ENCODE data around the gene FBXL7. TPM values are rescaled to one million over a fixed set of nuclear protein-coding genes. Genes with fewer than 3 reads are reported as not detected.
"Not testable (repeated sequence)": the region's sequence is repeated elsewhere in the genome, so short reads cannot be mapped to it uniquely, and the experiment has no call there.

Gene FBXL7
- total and polyA plus RNA-seq, 2 donors (not counting 3 experiments of a cell fraction or from before 2014, with no cell fraction given) = 23.5 to 32.2 TPM

GRCh38 chr5:15864536-15865215 is 364.7 kb downstream of the FBXL7 start:
- no TSS peak for BruUV-seq (replicated peaks)

DNA sequence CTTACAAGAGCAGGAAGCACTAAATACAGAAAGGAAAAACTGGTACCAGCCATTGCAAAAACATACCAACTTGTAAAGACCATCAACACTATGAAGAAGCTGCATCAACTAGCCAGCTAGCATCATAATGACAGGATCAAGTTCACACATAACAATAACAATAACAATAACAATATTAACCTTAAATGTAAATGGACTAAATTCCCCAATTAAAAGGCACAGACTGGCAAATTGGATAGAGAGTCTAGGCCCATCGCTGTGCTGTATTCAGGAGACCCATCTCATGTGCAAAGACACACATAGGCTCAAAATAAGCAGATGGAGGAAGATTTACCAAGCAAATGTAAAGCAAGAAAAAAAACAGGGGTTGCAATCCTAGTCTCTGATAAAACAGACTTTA is 372.3 kb downstream of the FBXL7 start:
- H3K4me3 ChIP-seq (replicated peaks in 1 of 3; ENCODE audit: insufficient read depth in 1 of 3, low read depth in 1 of 3, low read length in 3 of 3); DNase-seq (ENCODE audit: low read depth, low spot score); H3K36me3 ChIP-seq (ENCODE audit: control insufficient read depth in 2 of 2, extremely low read depth in 1 of 2, insufficient read depth in 2 of 2, low read length in 2 of 2); H3K9ac ChIP-seq (replicated peaks; ENCODE audit: extremely low read depth, insufficient read depth, low read length); H3K4me1 ChIP-seq (ENCODE audit: control insufficient read depth, extremely low read depth, insufficient read depth, low read length); H3K79me2 ChIP-seq (ENCODE audit: control insufficient read depth, insufficient read depth, low read length); H2AFZ ChIP-seq (ENCODE audit: low read depth, low read length); H3K9me3 ChIP-seq (replicated peaks; ENCODE audit: control insufficient read depth, insufficient read depth, low read length); dilution Hi-C loops (cut with MboI; ENCODE audit: extremely low pct_ligation_motif_present, low sequenced_read_pairs); BruUV-seq (replicated peaks); H3K27ac ChIP-seq (ENCODE audit: insufficient read depth, low read depth, low read length); H3K9me1 ChIP-seq (replicated peaks; ENCODE audit: control insufficient read depth, extremely low read depth, insufficient read depth, low read length); POLR2A ChIA-PET; FAIRE-seq; H3K27me3 ChIP-seq (ENCODE audit: control insufficient read depth in 2 of 2, insufficient read depth in 2 of 2, low read length in 2 of 2); CTCF ChIA-PET; intact Hi-C loops (cut with micrococcal nuclease); H3K4me2 ChIP-seq (ENCODE audit: insufficient read depth, low read length); H4K20me1 ChIP-seq (replicated peaks; ENCODE audit: control insufficient read depth, extremely low read depth, insufficient read depth, low read length): not testable (repeated sequence)

More at GRCh38 chr5:15864536-15865215, 364.7 kb downstream of the FBXL7 start:
- Histone ChIP-seq H3K79me2 (ENCODE audit: control insufficient read depth, insufficient read depth, low read length) (no peaks in the 10 kb centered on the region), H3K9ac (replicated peaks; ENCODE audit: extremely low read depth, insufficient read depth, low read length) (no peak overlapping the region), H3K4me2 (ENCODE audit: insufficient read depth, low read length) (no peak overlapping the region), H3K27ac (ENCODE audit: insufficient read depth, low read depth, low read length) (no peak overlapping the region), H3K4me3 (replicated peaks in 1 of 3; ENCODE audit: insufficient read depth in 1 of 3, low read depth in 1 of 3, low read length in 3 of 3) (no peak overlapping the region), H3K4me1 (ENCODE audit: control insufficient read depth, extremely low read depth, insufficient read depth, low read length) (no peaks in the 10 kb centered on the region), H3K9me3 (replicated peaks; ENCODE audit: control insufficient read depth, insufficient read depth, low read length) (no peaks in the 10 kb centered on the region), H3K9me1 (replicated peaks; ENCODE audit: control insufficient read depth, extremely low read depth, insufficient read depth, low read length) (no peaks in the 10 kb centered on the region), H2AFZ (ENCODE audit: low read depth, low read length) (no peak overlapping the region), H3K36me3 (ENCODE audit: control insufficient read depth in 2 of 2, extremely low read depth in 1 of 2, insufficient read depth in 2 of 2, low read length in 2 of 2) (no peaks in the 10 kb centered on the region), H3K27me3 (ENCODE audit: control insufficient read depth in 2 of 2, insufficient read depth in 2 of 2, low read length in 2 of 2) (no peaks in the 10 kb centered on the region), H4K20me1 (replicated peaks; ENCODE audit: control insufficient read depth, extremely low read depth, insufficient read depth, low read length) (no peaks in the 10 kb centered on the region)
- FAIRE-seq (no peak), DNase-seq (ENCODE audit: low read depth, low spot score) (no peak)
- dilution Hi-C loops (cut with MboI; ENCODE audit: extremely low pct_ligation_motif_present, low sequenced_read_pairs) (no loop called here), intact Hi-C loops (cut with micrococcal nuclease) (no loop called here)
- POLR2A ChIA-PET = no interaction called here
- CTCF ChIA-PET = interaction anchor here (1.3 kb wide), 1 partner anchor 15 kb away, joined by 3 read pairs; no protein-coding TSS in a partner anchor
- no peak for TF ChIP-seq MAX (IDR thresholded peaks at IDR 0.05; ENCODE audit: insufficient read depth, insufficient read length)
- no peak for TF ChIP-seq MYC (IDR thresholded peaks at IDR 0.05; ENCODE audit: low read depth, low read length)
- TF ChIP-seq, protein P1, sequence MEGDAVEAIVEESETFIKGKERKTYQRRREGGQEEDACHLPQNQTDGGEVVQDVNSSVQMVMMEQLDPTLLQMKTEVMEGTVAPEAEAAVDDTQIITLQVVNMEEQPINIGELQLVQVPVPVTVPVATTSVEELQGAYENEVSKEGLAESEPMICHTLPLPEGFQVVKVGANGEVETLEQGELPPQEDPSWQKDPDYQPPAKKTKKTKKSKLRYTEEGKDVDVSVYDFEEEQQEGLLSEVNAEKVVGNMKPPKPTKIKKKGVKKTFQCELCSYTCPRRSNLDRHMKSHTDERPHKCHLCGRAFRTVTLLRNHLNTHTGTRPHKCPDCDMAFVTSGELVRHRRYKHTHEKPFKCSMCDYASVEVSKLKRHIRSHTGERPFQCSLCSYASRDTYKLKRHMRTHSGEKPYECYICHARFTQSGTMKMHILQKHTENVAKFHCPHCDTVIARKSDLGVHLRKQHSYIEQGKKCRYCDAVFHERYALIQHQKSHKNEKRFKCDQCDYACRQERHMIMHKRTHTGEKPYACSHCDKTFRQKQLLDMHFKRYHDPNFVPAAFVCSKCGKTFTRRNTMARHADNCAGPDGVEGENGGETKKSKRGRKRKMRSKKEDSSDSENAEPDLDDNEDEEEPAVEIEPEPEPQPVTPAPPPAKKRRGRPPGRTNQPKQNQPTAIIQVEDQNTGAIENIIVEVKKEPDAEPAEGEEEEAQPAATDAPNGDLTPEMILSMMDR (IDR thresholded peaks at IDR 0.05; ENCODE audit: extremely low read depth in 1 of 2, insufficient read depth in 1 of 2, low read depth in 1 of 2, low read length in 2 of 2) = no peak
- TF ChIP-seq GATA2 (IDR thresholded peaks at IDR 0.05; ENCODE audit: insufficient read depth, insufficient read length, low read depth, low read length) = no peak
- no peak for TF ChIP-seq POLR2AphosphoS5 (IDR thresholded peaks at IDR 0.05; ENCODE audit: insufficient read depth, low read depth, low read length)
- TF ChIP-seq FOS (IDR thresholded peaks at IDR 0.05; ENCODE audit: borderline replicate concordance, insufficient read depth, low read length) = no peak
- TF ChIP-seq EZH2 (IDR thresholded peaks at IDR 0.05; ENCODE audit: borderline replicate concordance, low read depth, low read length, severe bottlenecking) = no peak
- TF ChIP-seq POLR2A (IDR thresholded peaks at IDR 0.05; ENCODE audit: low read depth, low read length) = no peak
- TF ChIP-seq JUN (IDR thresholded peaks at IDR 0.05; ENCODE audit: borderline replicate concordance, insufficient read depth, insufficient read length, low read depth) = no peak

Measured in endothelial cell of umbilical vein (primary cell).